Trophoblast cell (in vitro differentiated cells and primary cell): ENCODE results near the gene PREX1.

Experiments
- DNase-seq, 2 donors: peaks; one replicate each; pipeline ENCODE4 v3.0.0-alpha.2; 2016
- H2AFZ ChIP-seq: 2 replicates; pipeline ENCODE4 v1.6.1; 2013; ENCODE audit warnings: low read length, moderate library complexity, mild to moderate bottlenecking; ENCODE audit not compliant: insufficient read depth, poor library complexity
- H2AK5ac ChIP-seq: 2 replicates; pipeline ENCODE4 v1.6.1; 2013; ENCODE audit warnings: mild to moderate bottlenecking, low read length
- H2BK120ac ChIP-seq: 2 replicates; pipeline ENCODE4 v1.6.1; 2013; ENCODE audit warnings: low read length, mild to moderate bottlenecking, moderate library complexity; ENCODE audit not compliant: insufficient read depth, poor library complexity
- H2BK12ac ChIP-seq: 2 replicates; pipeline ENCODE4 v1.6.1; 2013; ENCODE audit warnings: mild to moderate bottlenecking, low read length, moderate library complexity
- H2BK5ac ChIP-seq: 2 replicates; pipeline ENCODE4 v1.6.1; 2013; ENCODE audit warnings: low read length, low read depth, moderate library complexity, mild to moderate bottlenecking; ENCODE audit not compliant: poor library complexity
- H3K14ac ChIP-seq: 2 replicates; pipeline ENCODE4 v1.6.1; 2013; ENCODE audit warnings: mild to moderate bottlenecking, low read length
- H3K18ac ChIP-seq: 2 replicates; pipeline ENCODE4 v1.6.1; 2013; ENCODE audit warnings: mild to moderate bottlenecking, low read length
- H3K23ac ChIP-seq: 2 replicates; pipeline ENCODE4 v1.6.1; 2013; ENCODE audit warnings: low read length
- H3K27ac ChIP-seq: 2 replicates; pipeline ENCODE4 v1.5.1; 2013; ENCODE audit warnings: low read depth, mild to moderate bottlenecking, inconsistent platforms, low read length, moderate library complexity
- H3K27me3 ChIP-seq: 2 replicates; pipeline ENCODE4 v1.6.1; 2013; ENCODE audit warnings: inconsistent platforms, mild to moderate bottlenecking, low read length, moderate library complexity; ENCODE audit not compliant: insufficient read depth
- H3K36me3 ChIP-seq, 2 experiments: 1 replicate in 1 of 2; 2 replicates in 1 of 2; pipeline ENCODE4 v1.6.1; 2013; ENCODE audit warnings: low read length in 2 of 2, mild to moderate bottlenecking in 2 of 2, moderate library complexity in 1 of 2; ENCODE audit not compliant: insufficient read depth in 2 of 2, control insufficient read depth in 1 of 2
- H3K4ac ChIP-seq: 2 replicates; pipeline ENCODE4 v1.6.1; 2013; ENCODE audit warnings: low read depth, mild to moderate bottlenecking, low read length, moderate library complexity
- H3K4me1 ChIP-seq, 2 experiments: 1 replicate in 1 of 2; 2 replicates in 1 of 2; pipeline ENCODE4 v1.6.1; 2013; ENCODE audit warnings: low read length in 2 of 2, mild to moderate bottlenecking in 2 of 2, moderate library complexity in 1 of 2; ENCODE audit not compliant: insufficient read depth in 2 of 2, control insufficient read depth in 1 of 2
- H3K4me2 ChIP-seq: 2 replicates; pipeline ENCODE4 v1.6.1; 2013; ENCODE audit warnings: inconsistent platforms, mild to moderate bottlenecking, low read length, moderate library complexity
- H3K4me3 ChIP-seq: 2 replicates; pipeline ENCODE4 v1.5.1; 2013; ENCODE audit warnings: mild to moderate bottlenecking, low read depth, low read length, inconsistent platforms
- H3K79me1 ChIP-seq: one replicate; pipeline ENCODE4 v1.6.1; 2013; ENCODE audit warnings: low read length
- H3K79me2 ChIP-seq: 2 replicates; pipeline ENCODE4 v1.6.1; 2013; ENCODE audit warnings: low read length, mild to moderate bottlenecking; ENCODE audit not compliant: control insufficient read depth, insufficient read depth, poor library complexity
- H3K9ac ChIP-seq: 2 replicates; pipeline ENCODE4 v1.6.1; 2013; ENCODE audit warnings: mild to moderate bottlenecking, low read length
- H3K9me3 ChIP-seq: 2 replicates; pipeline ENCODE4 v1.6.1; 2013; ENCODE audit warnings: low read depth, mild to moderate bottlenecking, control low read depth, inconsistent platforms, low read length; ENCODE audit not compliant: insufficient read depth
- H4K12ac ChIP-seq: 2 replicates; pipeline ENCODE4 v1.6.1; 2013; ENCODE audit warnings: low read depth, mild to moderate bottlenecking, low read length, moderate library complexity
- H4K8ac ChIP-seq: 2 replicates; pipeline ENCODE4 v1.6.1; 2013; ENCODE audit warnings: low read depth, mild to moderate bottlenecking, low read length, moderate library complexity
- H4K91ac ChIP-seq: one replicate; pipeline ENCODE4 v1.6.1; 2013; ENCODE audit warnings: low read depth, mild to moderate bottlenecking, low read length, moderate library complexity
- WGBS: extraction: QIAGEN DNeasy Blood & Tissue Kit; methylation state at CpG from one replicate; pipeline ENCODE4 v1.1.7; 2013; ENCODE audit warnings: missing lambda C conversion rate; ENCODE audit not compliant: insufficient read length, insufficient coverage; ENCODE audit errors: extremely low coverage; 5-methylcytosine and 5-hydroxymethylcytosine counted together

Gene PREX1

GRCh38 chr20:48637461-48637860 is 190.3 kb downstream of the PREX1 start:
- H3K27ac ChIP-seq, result no peak overlapping the region
- no peak overlapping the region for H3K18ac ChIP-seq
- no peak overlapping the region for H3K9ac ChIP-seq
- no peak overlapping the region for H2BK5ac ChIP-seq
- no CpG with 5 or more reads among the region's 9 CpGs for WGBS
- no peaks in the 10 kb centered on the region for H3K4me1 ChIP-seq
- no peaks in the 10 kb centered on the region for H3K79me2 ChIP-seq
- no peak overlapping the region for H3K4me2 ChIP-seq
- no peak overlapping the region for H2AFZ ChIP-seq
- H3K9me3 ChIP-seq, result peaks cover 5% of the 10 kb centered on the region
- H3K4ac ChIP-seq, result no peak overlapping the region
- no peak overlapping the region for H4K12ac ChIP-seq
- H3K23ac ChIP-seq, result no peak overlapping the region
- H2BK12ac ChIP-seq, result no peak overlapping the region
- no peak for DNase-seq
- no peaks in the 10 kb centered on the region for H3K79me1 ChIP-seq
- no peak overlapping the region for H3K4me3 ChIP-seq
- no peak overlapping the region for H4K8ac ChIP-seq
- H3K14ac ChIP-seq, result no peak overlapping the region
- H2AK5ac ChIP-seq, result no peak overlapping the region
- no peak overlapping the region for H4K91ac ChIP-seq
- H3K36me3 ChIP-seq, result no peaks in the 10 kb centered on the region
- H2BK120ac ChIP-seq, result no peak overlapping the region
- no peaks in the 10 kb centered on the region for H3K27me3 ChIP-seq

GRCh38 chr20:48636301-48636700 is 191.5 kb downstream of the PREX1 start:
- no CpG with 5 or more reads among the region's 26 CpGs for WGBS
- H3K18ac ChIP-seq, result no peak overlapping the region

GRCh38 chr20:48635791-48636267 is 192.0 kb downstream of the PREX1 start:
- no peaks in the 10 kb centered on the region for H3K4me1 ChIP-seq
- no peak overlapping the region for H3K4ac ChIP-seq
- H2AFZ ChIP-seq, result no peak overlapping the region
- no peak overlapping the region for H3K9ac ChIP-seq
- H3K4me2 ChIP-seq, result no peak overlapping the region
- H3K27ac ChIP-seq, result no peak overlapping the region
- no peak overlapping the region for H2AK5ac ChIP-seq
- no peak overlapping the region for H2BK120ac ChIP-seq
- no peak overlapping the region for H4K8ac ChIP-seq
- H3K79me2 ChIP-seq, result no peaks in the 10 kb centered on the region
- no peaks in the 10 kb centered on the region for H3K79me1 ChIP-seq
- no peak overlapping the region for H2BK12ac ChIP-seq
- H4K12ac ChIP-seq, result no peak overlapping the region
- DNase-seq, result peak; percentile 32 to 63
- peaks cover 5% of the 10 kb centered on the region for H3K9me3 ChIP-seq
- no CpG with 5 or more reads among the region's 5 CpGs for WGBS
- H3K36me3 ChIP-seq, result no peaks in the 10 kb centered on the region
- no peak overlapping the region for H4K91ac ChIP-seq
- no peaks in the 10 kb centered on the region for H3K27me3 ChIP-seq
- no peak overlapping the region for H3K23ac ChIP-seq
- no peak overlapping the region for H3K14ac ChIP-seq
- no peak overlapping the region for H3K4me3 ChIP-seq
- H2BK5ac ChIP-seq, result no peak overlapping the region
- H3K18ac ChIP-seq, result no peak overlapping the region

More at GRCh38 chr20:48636301-48636700, 191.5 kb downstream of the PREX1 start:
- no peak overlapping the region for H3K14ac ChIP-seq
- no peak overlapping the region for H3K4me3 ChIP-seq
- H3K9ac ChIP-seq, result no peak overlapping the region
- H3K4me2 ChIP-seq, result no peak overlapping the region
- no peaks in the 10 kb centered on the region for H3K27me3 ChIP-seq
- H3K23ac ChIP-seq, result no peak overlapping the region
- no peak overlapping the region for H2BK5ac ChIP-seq
- DNase-seq, result no peak
- H3K36me3 ChIP-seq, result no peaks in the 10 kb centered on the region
- no peak overlapping the region for H2AFZ ChIP-seq
- peaks cover 5% of the 10 kb centered on the region for H3K9me3 ChIP-seq
- H3K4ac ChIP-seq, result no peak overlapping the region
- no peak overlapping the region for H2AK5ac ChIP-seq
- H4K91ac ChIP-seq, result no peak overlapping the region
- no peaks in the 10 kb centered on the region for H3K4me1 ChIP-seq
- H4K12ac ChIP-seq, result no peak overlapping the region
- no peak overlapping the region for H2BK12ac ChIP-seq
- no peaks in the 10 kb centered on the region for H3K79me2 ChIP-seq
- H3K27ac ChIP-seq, result no peak overlapping the region
- H4K8ac ChIP-seq, result no peak overlapping the region
- H3K79me1 ChIP-seq, result no peaks in the 10 kb centered on the region
- no peak overlapping the region for H2BK120ac ChIP-seq

- peak overlapping the region; percentile 49 for H3K4me3 ChIP-seq
- H3K79me2 ChIP-seq, result no peaks in the 10 kb centered on the region
- H3K4me1 ChIP-seq, result no peaks in the 10 kb centered on the region
- H2AK5ac ChIP-seq, result no peak overlapping the region
- H2BK12ac ChIP-seq, result no peak overlapping the region
- no peak for DNase-seq
- H3K4ac ChIP-seq, result no peak overlapping the region
- no peak overlapping the region for H2BK5ac ChIP-seq
- H3K36me3 ChIP-seq, result no peaks in the 10 kb centered on the region
- H4K8ac ChIP-seq, result no peak overlapping the region
- no peak overlapping the region for H3K23ac ChIP-seq
- no CpG with 5 or more reads among the region's 5 CpGs for WGBS
- H3K79me1 ChIP-seq, result no peaks in the 10 kb centered on the region
- no peak overlapping the region for H2BK120ac ChIP-seq
- H3K27me3 ChIP-seq, result no peaks in the 10 kb centered on the region
- H3K9me3 ChIP-seq, result peaks cover 5% of the 10 kb centered on the region
- H3K14ac ChIP-seq, result no peak overlapping the region
- no peak overlapping the region for H3K4me2 ChIP-seq
- H3K18ac ChIP-seq, result no peak overlapping the region
- no peak overlapping the region for H2AFZ ChIP-seq
- no peak overlapping the region for H3K9ac ChIP-seq
- no peak overlapping the region for H4K91ac ChIP-seq
- no peak overlapping the region for H3K27ac ChIP-seq
- no peak overlapping the region for H4K12ac ChIP-seq
These were observed 192.4 kb downstream of the PREX1 start for GRCh38 chr20:48635361-48635760.
